Measurements from ENCODE around the gene ZNF804A. TPM values are rescaled to one million over a fixed set of nuclear protein-coding genes. Genes with fewer than 3 reads are reported as not detected.

The ZNF804A gene
- total RNA-seq, 1 donor from 2014 or later = 2.7 TPM

DNA sequence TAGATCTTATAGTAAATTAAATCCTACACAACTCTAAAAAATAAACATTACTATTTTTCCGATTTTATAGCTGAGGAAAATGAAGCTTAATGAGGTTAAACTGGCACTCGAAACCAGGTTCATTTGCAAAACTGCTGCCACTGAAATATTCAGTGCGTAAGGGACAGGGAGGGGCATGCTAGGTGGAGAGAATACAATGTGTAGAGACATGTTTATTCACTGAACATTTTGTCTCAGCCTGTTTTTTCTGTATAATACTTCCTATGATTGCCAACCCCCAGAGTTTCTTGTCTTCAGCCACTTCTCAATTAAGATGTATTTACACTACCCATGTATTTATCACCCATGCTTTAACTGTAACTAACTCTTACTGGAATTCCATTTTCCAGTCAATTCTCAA, 31.6 kb upstream of the ZNF804A start:
- no peaks in the 10 kb centered on the region for H3K27me3 Mint-ChIP-seq (ENCODE audit: low read depth)

DNA sequence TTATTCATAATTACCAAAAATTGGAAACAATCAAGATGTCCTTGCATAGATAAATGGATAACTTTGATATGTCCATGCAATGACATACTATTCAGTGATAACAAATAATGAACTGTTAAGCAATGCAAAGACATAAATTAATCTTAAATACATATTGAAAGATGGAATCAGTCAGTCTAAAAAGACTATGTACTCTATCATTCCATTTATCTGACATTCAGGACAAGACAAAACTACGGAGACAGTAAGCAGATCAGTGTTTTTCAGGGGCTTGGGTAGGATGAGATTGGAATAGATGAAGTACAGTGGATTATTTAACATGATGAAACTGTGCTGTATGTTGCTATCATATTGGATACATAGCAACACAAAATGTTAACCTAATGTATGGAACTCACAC, 21.3 kb upstream of the ZNF804A start:
- peaks cover 4% of the 10 kb centered on the region for H3K9me3 Mint-ChIP-seq
- no peak overlapping the region for H3K4me3 Mint-ChIP-seq
- no peaks in the 10 kb centered on the region for H3K36me3 Mint-ChIP-seq
- no peaks in the 10 kb centered on the region for H3K4me1 Mint-ChIP-seq
- no peak for DNase-seq (ENCODE audit: low spot score in 2 of 2, unreplicated experiment in 2 of 2)
- TF ChIP-seq, protein P1, sequence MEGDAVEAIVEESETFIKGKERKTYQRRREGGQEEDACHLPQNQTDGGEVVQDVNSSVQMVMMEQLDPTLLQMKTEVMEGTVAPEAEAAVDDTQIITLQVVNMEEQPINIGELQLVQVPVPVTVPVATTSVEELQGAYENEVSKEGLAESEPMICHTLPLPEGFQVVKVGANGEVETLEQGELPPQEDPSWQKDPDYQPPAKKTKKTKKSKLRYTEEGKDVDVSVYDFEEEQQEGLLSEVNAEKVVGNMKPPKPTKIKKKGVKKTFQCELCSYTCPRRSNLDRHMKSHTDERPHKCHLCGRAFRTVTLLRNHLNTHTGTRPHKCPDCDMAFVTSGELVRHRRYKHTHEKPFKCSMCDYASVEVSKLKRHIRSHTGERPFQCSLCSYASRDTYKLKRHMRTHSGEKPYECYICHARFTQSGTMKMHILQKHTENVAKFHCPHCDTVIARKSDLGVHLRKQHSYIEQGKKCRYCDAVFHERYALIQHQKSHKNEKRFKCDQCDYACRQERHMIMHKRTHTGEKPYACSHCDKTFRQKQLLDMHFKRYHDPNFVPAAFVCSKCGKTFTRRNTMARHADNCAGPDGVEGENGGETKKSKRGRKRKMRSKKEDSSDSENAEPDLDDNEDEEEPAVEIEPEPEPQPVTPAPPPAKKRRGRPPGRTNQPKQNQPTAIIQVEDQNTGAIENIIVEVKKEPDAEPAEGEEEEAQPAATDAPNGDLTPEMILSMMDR (IDR thresholded peaks at IDR 0.05; ENCODE audit: unreplicated experiment) = no peak
- H3K27me3 Mint-ChIP-seq (ENCODE audit: low read depth) = no peaks in the 10 kb centered on the region
- no peak overlapping the region for H3K27ac Mint-ChIP-seq

More for the DNA sequence above, 31.6 kb upstream of the ZNF804A start:
- Mint-ChIP-seq H3K4me1 (peaks cover 5% of the 10 kb centered on the region), H3K27ac (no peak overlapping the region), H3K9me3 (no peaks in the 10 kb centered on the region), H3K4me3 (no peak overlapping the region), H3K36me3 (no peaks in the 10 kb centered on the region)
- DNase-seq (ENCODE audit: low spot score in 2 of 2, unreplicated experiment in 2 of 2) = no peak
- TF ChIP-seq, protein P1 (IDR thresholded peaks at IDR 0.05; ENCODE audit: unreplicated experiment) = no peak

DNA sequence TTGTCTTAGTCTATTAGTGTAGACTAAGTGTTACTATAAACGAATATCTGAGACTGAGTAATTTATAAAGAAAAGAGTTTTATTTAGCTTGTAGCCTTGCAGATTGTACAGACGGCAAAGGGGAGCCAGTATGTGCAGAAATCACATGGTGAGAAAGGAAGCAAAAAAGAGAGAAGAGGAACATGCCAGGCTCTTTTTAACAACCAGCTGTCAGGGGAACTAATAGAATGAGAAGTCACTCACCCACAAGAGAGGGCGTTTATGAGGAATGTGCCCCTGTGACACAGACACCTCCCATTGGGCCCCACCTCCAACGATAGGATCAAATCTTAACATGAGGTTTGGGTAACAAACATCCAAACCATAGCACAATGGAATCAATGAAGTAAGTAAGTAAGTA, 20.6 kb upstream of the ZNF804A start:
- DNase-seq (ENCODE audit: low spot score in 2 of 2, unreplicated experiment in 2 of 2) = no peak
- H3K4me3 Mint-ChIP-seq = no peak overlapping the region
- no peak overlapping the region for H3K27ac Mint-ChIP-seq
- no peaks in the 10 kb centered on the region for H3K36me3 Mint-ChIP-seq
- H3K27me3 Mint-ChIP-seq (ENCODE audit: low read depth) = no peaks in the 10 kb centered on the region
- no peaks in the 10 kb centered on the region for H3K4me1 Mint-ChIP-seq
- peaks cover 4% of the 10 kb centered on the region for H3K9me3 Mint-ChIP-seq
- TF ChIP-seq, protein P1 (IDR thresholded peaks at IDR 0.05; ENCODE audit: unreplicated experiment) = no peak

DNA sequence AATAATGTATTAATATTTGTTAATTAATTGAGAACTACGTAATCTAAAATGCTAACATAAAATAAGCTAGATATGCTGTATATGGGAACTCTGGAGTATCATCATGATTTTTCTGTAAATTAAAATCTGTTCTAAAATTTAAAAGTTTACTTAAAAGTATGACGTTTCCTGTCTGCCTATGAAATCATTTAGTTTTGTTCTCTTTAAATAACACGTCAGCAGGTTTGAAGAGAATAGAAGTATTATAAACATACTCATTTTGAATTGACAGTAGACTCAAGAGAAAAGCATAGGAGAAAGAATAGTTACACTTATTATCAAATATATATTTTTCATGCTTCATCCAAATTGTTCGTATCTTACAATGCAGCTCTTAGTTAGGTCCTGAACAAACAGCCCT, 19.1 kb upstream of the ZNF804A start:
- no peaks in the 10 kb centered on the region for H3K36me3 Mint-ChIP-seq
- TF ChIP-seq, protein P1 (IDR thresholded peaks at IDR 0.05; ENCODE audit: unreplicated experiment) = no peak
- no peak for DNase-seq (ENCODE audit: low spot score in 2 of 2, unreplicated experiment in 2 of 2)
- H3K9me3 Mint-ChIP-seq = peaks cover 4% of the 10 kb centered on the region
- H3K27me3 Mint-ChIP-seq (ENCODE audit: low read depth) = no peaks in the 10 kb centered on the region
- H3K4me3 Mint-ChIP-seq = no peak overlapping the region
- H3K4me1 Mint-ChIP-seq = no peaks in the 10 kb centered on the region
- H3K27ac Mint-ChIP-seq = no peak overlapping the region

DNA sequence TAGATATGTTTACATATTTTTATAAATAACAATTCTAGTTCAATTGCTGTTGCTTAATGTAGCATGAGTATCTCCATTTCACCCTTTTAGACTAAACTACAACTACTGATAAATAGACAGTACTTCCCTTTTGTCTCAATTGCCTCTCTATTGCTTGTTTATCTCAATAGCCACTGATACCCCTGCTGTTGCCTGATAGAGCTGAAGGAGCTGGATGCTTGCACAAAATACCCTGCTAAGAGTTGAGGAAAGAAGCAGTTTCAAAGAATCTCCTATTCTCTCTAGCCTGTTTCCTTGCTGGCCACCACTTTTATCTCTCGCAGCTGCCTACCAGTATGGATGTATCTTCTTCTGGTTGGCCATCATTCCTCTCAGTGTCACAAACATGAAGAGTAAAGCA, 16.9 kb upstream of the ZNF804A start:
- no peaks in the 10 kb centered on the region for H3K4me1 Mint-ChIP-seq
- no peak overlapping the region for H3K27ac Mint-ChIP-seq
- no peaks in the 10 kb centered on the region for H3K36me3 Mint-ChIP-seq
- DNase-seq (ENCODE audit: low spot score in 2 of 2, unreplicated experiment in 2 of 2) = no peak
- H3K4me3 Mint-ChIP-seq = no peak overlapping the region
- H3K27me3 Mint-ChIP-seq (ENCODE audit: low read depth) = no peaks in the 10 kb centered on the region
- TF ChIP-seq, protein P1 (IDR thresholded peaks at IDR 0.05; ENCODE audit: unreplicated experiment) = no peak
- no peaks in the 10 kb centered on the region for H3K9me3 Mint-ChIP-seq

DNA sequence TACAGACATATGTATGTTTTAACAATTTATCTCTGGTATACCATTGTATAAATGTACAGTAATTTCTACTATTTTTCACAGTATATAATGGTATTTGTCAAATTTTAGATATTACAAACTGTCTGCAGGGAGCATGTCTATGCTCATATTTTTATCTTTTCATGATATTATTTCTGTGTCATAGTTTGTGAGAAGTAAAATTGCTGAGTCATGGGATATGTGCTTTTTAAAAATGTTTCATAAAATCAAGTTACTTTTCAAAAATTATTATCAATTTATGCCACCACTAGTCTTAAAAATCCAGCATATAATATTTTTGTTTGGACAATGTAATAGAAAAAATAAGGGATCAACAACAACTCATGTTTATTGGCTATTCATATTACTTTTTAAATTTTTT, 9.1 kb upstream of the ZNF804A start:
- Mint-ChIP-seq H3K27ac (no peak overlapping the region), H3K27me3 (ENCODE audit: low read depth) (peaks cover 1% of the 10 kb centered on the region), H3K36me3 (no peaks in the 10 kb centered on the region), H3K4me1 (peaks cover 3% of the 10 kb centered on the region), H3K9me3 (no peaks in the 10 kb centered on the region), H3K4me3 (no peak overlapping the region)
- DNase-seq (ENCODE audit: low spot score in 2 of 2, unreplicated experiment in 2 of 2) = no peak
- TF ChIP-seq, protein P1 (IDR thresholded peaks at IDR 0.05; ENCODE audit: unreplicated experiment) = no peak

Data from mesothelial cell of epicardium (in vitro differentiated cells).